ENCODE measurements around the gene BNIP3. TPM values are rescaled to one million over a fixed set of nuclear protein-coding genes. Genes with fewer than 3 reads are reported as not detected.

The BNIP3 gene, protein sequence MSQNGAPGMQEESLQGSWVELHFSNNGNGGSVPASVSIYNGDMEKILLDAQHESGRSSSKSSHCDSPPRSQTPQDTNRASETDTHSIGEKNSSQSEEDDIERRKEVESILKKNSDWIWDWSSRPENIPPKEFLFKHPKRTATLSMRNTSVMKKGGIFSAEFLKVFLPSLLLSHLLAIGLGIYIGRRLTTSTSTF
- 31.0 to 97.4 TPM (median 88.9 TPM) in 3 replicates for total RNA-seq
- long read RNA-seq, transcript BNIP3-201 (6 exons, 2,861 nt) = major isoform, 304 of 340 reads
- long read RNA-seq, transcript BNIP3-204 (6 exons, 1,062 nt) = minor isoform, 12 of 340 reads
- long read RNA-seq, partial matches to known transcripts = 7 of 340 reads
- long read RNA-seq, other reads (novel, unspliced or antisense) = 14 of 340 reads

DNA sequence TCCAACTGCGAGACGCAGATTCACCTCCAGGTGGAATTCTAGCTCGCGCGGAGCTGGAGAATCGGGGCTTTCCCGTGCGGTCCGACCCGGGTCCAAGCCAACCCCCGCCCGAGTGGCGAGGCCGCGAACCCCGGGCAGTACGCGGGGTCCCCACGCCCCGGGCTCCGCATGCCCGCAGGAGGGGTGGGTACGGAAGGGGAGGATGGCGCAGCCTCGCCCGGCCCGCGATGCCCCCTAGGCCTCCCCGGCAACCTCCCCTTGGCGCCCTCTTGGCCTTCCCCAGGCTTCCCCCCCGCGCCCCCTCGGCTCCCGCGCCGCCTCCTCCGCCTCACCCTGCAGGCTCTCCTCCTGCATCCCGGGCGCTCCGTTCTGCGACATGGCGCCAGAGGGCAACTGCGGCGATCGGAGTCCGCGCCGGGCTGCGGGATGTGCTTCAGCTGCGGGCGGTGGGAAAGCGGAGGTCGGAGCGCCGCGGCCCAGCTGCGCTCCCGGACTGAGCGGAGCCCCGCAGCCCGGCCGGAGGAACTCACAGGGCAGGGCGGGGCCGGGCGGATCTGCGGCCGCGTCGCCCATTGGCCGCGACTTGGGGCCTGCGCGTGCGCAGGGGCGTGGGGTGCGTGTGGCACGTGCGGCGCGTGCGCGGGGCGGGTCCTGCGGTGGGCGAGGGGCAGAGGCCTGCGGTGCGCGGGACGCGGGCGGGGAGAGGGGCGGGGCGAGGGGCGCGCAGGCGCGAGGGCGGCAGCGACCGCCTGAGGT is at the start of gene BNIP3:
TSS of gene BNIP3 (minus strand) at position 495 of the 756 bp plus-strand sequence. CDS start at position 378, 117 bp downstream.
- Mint-ChIP-seq H3K9me3 (ENCODE audit: low read depth) (peaks cover 4% of the 10 kb centered on the region), H3K4me1 (ENCODE audit: low read depth) (peaks cover 45% of the 10 kb centered on the region), H3K27me3 (ENCODE audit: low read depth) (no peaks in the 10 kb centered on the region), H3K27ac (ENCODE audit: unreplicated experiment) (peak within 1 kb of the TSS; percentile 65), H3K36me3 (ENCODE audit: low read depth) (peaks cover 5% of the 10 kb centered on the region), H3K4me3 (ENCODE audit: unreplicated experiment) (peak within 1 kb of the TSS; percentile 85)
- peak; percentile 98 for DNase-seq (ENCODE audit: low spot score)
- peak; percentile 63 for TF ChIP-seq CTCF (IDR thresholded peaks at IDR 0.05)

GRCh38 chr10:132030898-132031463 is 49.3 kb upstream of the BNIP3 start:
- TF ChIP-seq CTCF (IDR thresholded peaks at IDR 0.05) = no peak
- Mint-ChIP-seq H3K27ac (ENCODE audit: unreplicated experiment) (no peak overlapping the region), H3K4me1 (ENCODE audit: low read depth) (no peaks in the 10 kb centered on the region), H3K27me3 (ENCODE audit: low read depth) (peaks cover 62% of the 10 kb centered on the region), H3K9me3 (ENCODE audit: low read depth) (no peaks in the 10 kb centered on the region), H3K36me3 (ENCODE audit: low read depth) (no peaks in the 10 kb centered on the region), H3K4me3 (ENCODE audit: unreplicated experiment) (no peak overlapping the region)
- DNase-seq (ENCODE audit: low spot score) = no peak

DNA sequence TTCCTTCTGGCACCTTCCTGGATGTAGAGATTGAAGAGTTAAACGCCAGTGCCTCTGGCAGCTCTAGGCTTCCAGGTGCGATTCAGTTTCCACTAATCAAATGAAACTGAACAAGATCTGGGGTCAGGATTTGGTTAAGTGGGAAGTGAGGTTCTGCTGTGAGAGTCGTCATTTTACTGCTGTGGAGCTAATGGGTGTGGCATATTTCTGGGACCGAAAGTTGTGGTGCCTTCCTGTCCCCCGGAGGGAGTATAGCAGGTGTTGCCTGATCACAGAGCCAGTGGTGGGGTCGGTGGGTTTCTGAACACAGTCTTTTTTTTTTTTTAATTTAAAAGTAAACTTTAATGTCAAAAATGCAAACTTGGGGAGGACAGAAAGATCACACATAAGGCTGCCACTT is 47.0 kb upstream of the BNIP3 start:
- H3K4me1 Mint-ChIP-seq (ENCODE audit: low read depth) = no peaks in the 10 kb centered on the region
- no peak overlapping the region for H3K27ac Mint-ChIP-seq (ENCODE audit: unreplicated experiment)
- no peak overlapping the region for H3K4me3 Mint-ChIP-seq (ENCODE audit: unreplicated experiment)
- no peaks in the 10 kb centered on the region for H3K9me3 Mint-ChIP-seq (ENCODE audit: low read depth)
- TF ChIP-seq CTCF (IDR thresholded peaks at IDR 0.05) = no peak
- no peak for DNase-seq (ENCODE audit: low spot score)
- no peaks in the 10 kb centered on the region for H3K36me3 Mint-ChIP-seq (ENCODE audit: low read depth)
- peaks cover 58% of the 10 kb centered on the region for H3K27me3 Mint-ChIP-seq (ENCODE audit: low read depth)

DNA sequence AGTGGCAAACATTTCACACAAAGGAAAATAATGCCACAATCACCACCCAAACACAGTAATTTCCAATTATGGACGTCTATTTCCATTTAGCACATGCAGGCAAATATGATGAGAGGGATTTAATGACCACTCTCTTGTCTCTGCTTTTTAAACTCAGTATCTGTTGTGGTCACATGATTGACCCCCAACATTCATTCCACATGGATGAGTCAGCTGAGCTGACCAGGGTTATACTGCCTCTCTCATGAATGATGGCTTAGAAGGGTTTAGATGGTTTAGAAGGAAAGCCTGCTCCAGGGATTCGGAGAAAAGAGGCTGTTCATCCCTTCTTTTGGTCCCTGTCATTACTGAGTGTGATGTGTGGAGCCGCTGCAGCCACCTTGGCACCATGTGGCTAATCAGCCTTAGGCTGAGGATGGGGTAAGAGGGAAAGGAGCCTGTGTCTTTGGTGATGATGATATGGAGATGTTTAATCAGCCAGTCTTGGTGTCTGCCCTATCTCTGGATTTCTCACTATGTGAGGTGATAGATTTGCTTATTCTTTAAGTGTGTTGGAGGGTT is 45.8 kb upstream of the BNIP3 start:
- peaks cover 53% of the 10 kb centered on the region for H3K27me3 Mint-ChIP-seq (ENCODE audit: low read depth)
- DNase-seq (ENCODE audit: low spot score) = no peak

More for the DNA sequence above, 45.8 kb upstream of the BNIP3 start:
- Mint-ChIP-seq H3K36me3 (ENCODE audit: low read depth) (no peaks in the 10 kb centered on the region), H3K9me3 (ENCODE audit: low read depth) (no peaks in the 10 kb centered on the region), H3K4me3 (ENCODE audit: unreplicated experiment) (no peak overlapping the region), H3K4me1 (ENCODE audit: low read depth) (peaks cover 5% of the 10 kb centered on the region), H3K27ac (ENCODE audit: unreplicated experiment) (no peak overlapping the region)
- no peak for TF ChIP-seq CTCF (IDR thresholded peaks at IDR 0.05)
